GM19351 (cell line): ENCODE measurements around the gene VPS35.

Source experiments
- ATAC-seq: cut with Tn5 transposase; IDR thresholded peaks from one replicate; pipeline ENCODE4 v1.9.1; 2021; ENCODE audit warnings: mild to moderate bottlenecking, moderate library complexity; ENCODE audit not compliant: unreplicated experiment

Gene VPS35

DNA sequence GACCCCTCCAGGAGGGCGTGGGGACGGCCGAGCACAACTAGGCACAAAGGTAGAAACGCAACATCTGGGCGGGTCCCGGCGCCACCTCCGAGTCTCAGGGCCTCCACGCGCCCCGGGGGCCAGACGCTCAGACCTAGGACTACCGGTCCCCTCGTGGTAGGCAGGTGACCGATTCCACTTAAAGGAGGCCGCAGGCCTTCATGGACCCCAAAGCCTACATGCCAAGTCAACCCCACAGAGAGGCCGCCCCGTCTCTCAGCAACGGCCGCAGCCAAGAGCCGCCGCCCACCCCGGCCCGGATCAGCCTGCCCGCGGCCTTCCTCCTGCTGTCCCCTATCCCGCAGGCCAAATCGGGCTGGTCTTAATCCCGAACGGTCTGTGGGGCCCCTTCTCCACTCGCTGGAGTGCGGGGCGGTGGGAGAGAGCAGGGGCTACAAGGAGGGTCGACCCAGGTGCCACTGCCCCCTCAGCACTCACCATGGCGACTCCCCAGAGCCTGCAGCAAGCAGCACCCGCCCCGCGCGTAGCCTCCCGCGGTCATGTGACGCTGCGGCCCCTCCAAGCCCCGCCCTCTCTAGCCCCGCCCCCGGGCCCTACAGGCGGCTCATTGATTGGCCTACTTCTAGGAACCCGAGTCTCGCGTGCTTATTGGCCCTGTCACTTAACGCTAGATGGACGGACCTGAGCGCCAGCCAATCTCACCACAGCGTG lies at the start of gene VPS35:
Gene VPS35, minus strand, starts transcription at position 525 of the 711 bp plus-strand sequence. Its CDS starts 45 bp downstream, at position 480.
- ATAC-seq = peak; percentile 78

DNA sequence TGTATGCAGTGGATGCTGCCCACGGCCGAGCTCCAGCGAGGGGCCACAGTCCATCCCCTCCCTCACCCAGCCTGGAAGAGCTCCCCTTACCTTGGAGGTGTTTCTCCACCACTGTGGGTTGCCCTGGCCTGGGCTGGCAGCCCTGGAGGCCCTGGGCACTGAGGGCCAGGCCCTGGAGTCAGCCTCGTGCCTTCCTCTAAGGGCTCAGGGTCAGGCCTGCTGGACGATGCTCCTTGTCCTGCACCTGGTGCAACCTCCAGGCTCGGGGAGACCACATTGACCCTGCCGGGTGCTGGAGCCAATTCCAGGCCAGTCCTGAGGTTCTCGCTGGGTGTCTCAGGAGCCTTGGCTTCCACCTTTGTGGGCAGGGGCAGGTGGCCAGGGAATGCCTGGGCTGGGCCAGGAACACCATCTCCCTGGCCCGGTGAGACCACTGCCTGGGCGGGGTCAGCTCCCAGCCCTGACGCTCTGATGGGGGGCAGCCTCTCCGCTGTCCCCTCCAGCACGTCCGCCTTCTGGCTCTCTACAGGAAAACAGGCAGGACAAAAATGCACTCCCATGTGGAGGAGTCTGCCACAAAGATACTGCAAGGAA lies 48.7 kb upstream of the VPS35 start:
- ATAC-seq = no peak

DNA sequence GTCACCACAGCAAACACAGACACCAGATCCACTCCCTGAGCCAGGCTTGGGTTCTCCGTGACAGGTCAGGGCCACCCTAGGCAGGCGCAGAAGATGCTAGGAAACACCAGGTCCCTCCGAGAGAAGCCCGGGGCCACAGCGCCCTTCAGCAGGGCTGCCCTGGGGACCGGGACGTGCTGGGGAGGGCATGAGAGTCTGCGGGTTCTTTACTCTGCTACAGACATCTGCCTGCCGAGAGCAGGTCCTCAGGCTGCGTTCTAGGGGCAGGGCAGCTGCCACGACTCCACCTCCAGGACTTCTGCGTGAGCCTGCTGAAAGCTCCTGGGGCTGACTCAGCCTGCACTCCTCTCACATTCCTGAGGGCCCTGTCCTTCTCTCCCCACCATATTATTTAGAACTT lies 47.7 kb upstream of the VPS35 start:
- no peak for ATAC-seq

GRCh38 chr16:46733319-46733830 lies 44.4 kb upstream of the VPS35 start:
- no peak for ATAC-seq

DNA sequence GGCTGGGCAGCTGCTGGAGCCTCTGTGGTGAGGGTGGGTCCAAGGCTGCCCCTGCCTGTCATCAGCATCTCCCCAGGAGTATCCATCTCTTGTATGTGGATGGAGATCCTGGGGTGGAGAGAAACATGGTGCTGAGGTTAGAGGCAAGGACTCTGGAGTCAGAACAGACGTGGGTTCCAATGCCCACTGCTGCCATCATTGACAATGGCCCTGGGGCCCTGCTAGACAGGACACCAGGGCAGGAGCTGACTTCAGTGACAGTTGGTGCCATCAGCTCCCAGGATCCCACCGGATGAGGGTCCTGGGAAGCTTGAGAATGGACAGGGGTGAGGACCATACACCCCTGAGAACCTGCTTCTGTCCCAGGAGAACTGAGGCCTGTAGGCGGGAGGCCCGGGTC lies 43.6 kb upstream of the VPS35 start:
- ATAC-seq = no peak

DNA sequence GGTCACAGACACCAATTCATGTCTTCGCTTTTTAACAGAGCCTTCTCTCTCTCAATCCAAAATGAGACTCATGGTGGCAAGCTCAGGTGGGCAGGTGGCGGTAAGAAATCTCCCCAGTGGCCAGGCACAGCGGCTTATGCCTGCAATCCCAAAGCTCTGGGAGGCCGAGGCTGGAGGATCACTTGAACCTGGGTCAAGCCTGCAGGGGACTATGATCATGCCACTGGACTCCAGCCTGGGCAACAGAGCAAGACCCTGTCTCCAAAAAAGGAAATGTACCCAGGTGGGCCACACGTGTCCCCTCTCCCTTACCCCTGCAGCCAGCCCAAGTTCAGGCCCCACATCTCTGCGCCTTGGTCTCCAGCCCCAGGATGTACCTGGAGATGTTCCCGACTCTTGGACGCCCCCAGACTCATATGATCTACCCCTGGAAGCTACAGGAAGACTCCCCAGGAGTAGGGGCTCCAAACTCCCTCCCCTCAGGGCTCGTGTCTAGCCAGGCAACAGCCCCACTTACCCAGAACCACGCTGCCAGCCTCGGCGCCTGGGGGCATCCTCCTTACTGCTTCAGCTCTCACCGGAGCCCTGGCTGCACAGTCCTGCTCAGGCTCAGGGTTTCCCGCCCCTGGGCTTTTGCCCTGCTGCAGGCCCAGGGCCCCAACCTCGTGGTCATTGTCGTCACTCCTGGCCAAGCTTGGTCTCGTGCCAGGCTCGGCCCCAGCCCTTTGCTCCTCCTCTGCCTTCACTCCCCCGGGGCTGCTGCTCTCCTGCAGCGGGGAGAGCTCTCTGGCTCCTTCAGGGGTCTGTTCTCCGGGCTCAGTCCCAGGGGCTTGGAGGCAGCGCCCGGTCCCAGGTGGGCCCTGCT lies 42.9 kb upstream of the VPS35 start:
- no peak for ATAC-seq

GRCh38 chr16:46730801-46731690 lies 42.1 kb upstream of the VPS35 start:
- ATAC-seq = no peak

DNA sequence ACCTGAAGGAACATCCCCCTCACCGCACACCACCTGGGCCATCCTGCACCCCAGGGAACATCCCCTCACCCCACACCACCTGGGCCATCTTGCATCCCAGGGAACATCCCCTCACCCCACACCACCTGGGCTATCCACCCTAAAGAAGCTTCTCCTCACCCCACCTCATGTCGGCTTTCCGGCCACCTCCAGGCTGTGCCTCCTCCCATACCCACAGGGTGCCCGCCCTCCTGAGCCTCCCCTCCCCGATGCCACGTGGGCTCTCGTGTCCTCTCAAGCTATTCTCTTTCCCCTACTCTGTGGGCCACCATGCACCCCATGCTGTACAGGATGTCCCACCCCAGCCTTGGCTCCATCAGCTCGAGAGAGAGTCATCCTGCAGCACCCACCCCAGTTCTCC lies 41.1 kb upstream of the VPS35 start:
- ATAC-seq = no peak

DNA sequence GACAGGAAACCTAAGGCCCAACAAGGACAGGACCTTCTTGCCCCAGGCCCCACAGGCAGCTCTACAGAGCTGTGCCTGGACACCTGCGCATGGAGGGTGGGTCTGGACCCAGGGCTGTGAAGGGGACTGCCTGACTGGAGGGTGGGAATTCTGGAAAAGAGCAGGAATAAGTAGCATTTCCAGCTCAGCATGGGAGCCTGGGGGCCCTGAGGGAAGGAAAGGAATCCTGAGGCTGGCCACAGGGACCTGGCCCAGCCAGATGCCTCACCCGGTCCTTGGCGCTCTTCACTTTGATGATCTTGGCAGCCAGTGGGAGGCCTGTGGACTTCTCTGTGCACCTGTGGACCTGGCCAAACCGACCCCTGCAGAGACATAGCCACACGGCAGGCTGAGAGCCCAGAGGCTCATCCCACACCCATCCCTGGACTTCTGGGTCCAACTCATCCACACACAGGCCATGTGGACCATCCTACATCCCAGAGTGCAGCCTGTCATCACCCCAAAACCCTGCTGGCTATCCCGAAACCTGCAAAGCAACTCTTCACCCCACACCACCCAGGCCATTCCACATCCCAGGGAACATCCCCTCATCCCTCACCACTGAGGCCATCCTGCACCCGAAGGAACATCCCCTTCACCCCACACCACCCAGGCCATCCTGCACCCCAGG lies 40.5 kb upstream of the VPS35 start:
- no peak for ATAC-seq

DNA sequence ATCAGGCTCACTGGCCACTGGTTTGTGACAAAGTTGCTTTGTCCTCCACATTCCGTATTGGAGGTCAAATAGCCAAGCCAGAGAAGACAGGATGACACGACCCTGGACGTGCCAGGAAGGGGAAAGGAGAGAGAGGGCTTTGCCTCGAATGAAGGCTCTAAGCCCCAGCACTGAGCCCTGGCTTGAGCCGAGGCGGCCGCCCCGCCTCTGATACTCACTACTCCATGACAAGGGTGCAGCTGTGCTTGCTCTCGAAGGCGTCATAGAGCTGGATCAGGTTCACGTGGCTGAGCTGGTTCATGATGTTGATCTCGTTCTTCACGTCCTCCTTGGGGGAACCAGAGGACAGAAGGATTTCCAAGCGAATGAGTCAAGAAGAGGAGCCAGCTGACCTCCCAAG lies 39.8 kb upstream of the VPS35 start:
- no peak for ATAC-seq

DNA sequence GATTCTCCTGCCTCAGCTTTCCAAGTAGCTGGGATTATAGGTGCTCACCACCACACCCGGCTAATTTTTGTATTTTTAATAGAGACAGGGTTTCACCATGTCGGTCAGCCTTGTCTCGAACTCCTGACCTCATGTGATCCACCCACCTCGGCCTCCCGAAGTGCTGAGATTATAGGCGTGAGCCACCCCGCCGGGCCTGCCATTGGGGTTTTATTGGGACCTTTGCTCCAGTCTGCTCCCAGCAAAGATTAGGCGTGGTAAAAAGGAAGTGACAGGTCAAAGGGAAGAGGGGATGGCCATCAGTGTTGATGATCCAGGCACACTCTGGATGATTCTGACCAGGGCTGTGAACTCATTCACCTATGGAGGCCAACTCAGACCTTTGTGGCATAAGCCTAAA lies 38.7 kb upstream of the VPS35 start:
- ATAC-seq = no peak

DNA sequence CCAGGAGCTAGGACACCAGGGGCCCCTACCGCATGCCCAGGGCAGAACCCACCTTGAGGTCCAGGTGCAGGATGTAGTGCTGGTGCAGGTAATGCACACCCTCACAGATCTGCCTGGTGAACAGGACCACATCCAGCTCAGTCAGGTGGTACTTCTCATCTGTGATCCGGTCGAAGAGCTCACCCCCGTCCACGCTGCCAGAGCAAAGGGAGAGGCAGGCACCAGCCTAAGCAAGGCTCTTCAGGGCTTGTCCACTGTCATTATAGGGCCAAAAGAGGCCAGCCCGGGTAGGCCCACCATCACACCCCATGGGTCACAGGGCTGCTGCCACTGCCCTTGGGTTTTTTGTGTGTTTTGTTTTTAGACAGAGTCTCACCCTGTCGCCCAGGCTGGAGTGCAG lies 38.2 kb upstream of the VPS35 start:
- no peak for ATAC-seq

DNA sequence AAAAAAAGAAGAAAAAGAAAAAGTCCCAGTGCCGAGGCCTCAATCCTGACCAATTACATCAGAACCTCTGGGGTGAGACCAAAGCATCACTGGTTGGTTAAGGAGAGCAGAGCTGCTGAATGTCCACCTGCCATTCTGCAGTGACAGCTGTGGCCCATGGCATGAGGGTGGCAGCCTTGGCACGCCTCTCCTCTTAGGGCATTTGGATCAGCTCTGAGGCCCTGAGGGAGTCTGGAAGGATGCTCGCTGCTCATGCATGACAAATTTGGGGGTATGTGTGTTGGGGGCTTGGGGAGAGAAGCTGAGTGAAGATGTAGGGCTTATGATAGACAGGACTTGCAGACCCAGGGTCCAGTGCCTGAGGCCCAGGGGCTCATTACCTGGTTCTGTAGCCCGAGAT lies 32.9 kb upstream of the VPS35 start:
- no peak for ATAC-seq

- ATAC-seq = no peak
Observed at GRCh38 chr16:46720619-46721018, 31.6 kb upstream of the VPS35 start.

DNA sequence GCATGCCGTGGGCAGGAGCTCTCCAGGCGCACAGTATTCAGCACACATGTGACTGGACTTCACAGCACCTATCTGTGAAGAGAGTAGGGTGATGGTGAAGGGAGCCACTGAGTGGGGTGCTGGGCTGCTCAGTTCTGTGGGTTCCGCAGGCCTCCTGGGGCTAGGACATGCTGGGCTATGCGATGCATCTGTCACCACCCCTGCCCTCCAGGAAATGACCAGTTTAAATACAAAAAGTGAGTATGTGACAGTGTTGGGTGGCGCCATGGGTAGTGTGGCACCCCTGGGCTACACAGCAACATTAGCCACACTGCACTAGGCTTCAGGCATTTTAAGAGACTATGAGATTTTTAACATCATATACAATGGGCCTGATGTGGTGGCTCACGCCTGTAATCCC lies 30.6 kb upstream of the VPS35 start:
- ATAC-seq = no peak

GRCh38 chr16:46718214-46718613 lies 29.2 kb upstream of the VPS35 start:
- ATAC-seq = no peak

- ATAC-seq = no peak
Observed at GRCh38 chr16:46717692-46718091, 28.7 kb upstream of the VPS35 start.

DNA sequence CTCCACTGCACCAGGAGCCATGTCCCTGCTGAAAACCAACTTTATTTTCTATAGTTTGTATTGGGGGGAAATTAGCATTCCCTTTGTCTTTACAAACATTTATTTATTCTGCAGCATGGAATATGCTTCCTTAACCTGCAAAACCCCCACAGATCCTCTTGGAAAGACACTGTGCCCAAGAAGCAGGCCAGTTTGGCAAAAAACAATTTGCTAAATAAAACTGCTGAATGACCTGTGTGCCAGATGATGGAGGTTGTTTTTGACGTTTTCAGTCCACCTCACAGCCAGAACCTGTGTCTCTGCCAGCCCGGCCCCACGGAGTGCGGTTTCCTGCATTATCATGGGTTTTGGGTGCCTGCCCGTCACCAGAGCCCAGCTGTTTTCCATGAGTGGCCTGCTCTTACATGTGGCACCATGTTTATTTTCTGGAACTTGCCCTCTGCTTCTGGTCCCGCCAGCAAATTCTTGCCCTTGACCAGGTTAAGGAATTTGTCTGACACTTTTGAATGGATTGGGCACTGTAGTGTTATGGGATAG lies 26.9 kb upstream of the VPS35 start:
- ATAC-seq = no peak

- no peak for ATAC-seq
Observed at GRCh38 chr16:46714797-46715591, 26.0 kb upstream of the VPS35 start.
